Gastroesophageal sphincter (tissue), 4 donors: Measurements from ENCODE around the gene SAP25. TPM values are rescaled to one million over a fixed set of nuclear protein-coding genes. Genes with fewer than 3 reads are reported as not detected.

Source experiments
- ATAC-seq: fragments of 150-250 bp; one replicate; pipeline ENCODE4 v1.9.1; 2016; ENCODE audit warnings: mild to moderate bottlenecking, moderate library complexity
- H3K27ac ChIP-seq, 4 donors: fragments of 200-600 bp; sonication (generic) in 3 of 4; 1 replicate in 3 of 4; 2 replicates in 1 of 4; pipeline ENCODE4 v1.5.1; 2016 to 2019
- H3K27me3 ChIP-seq: fragments of 200-600 bp; sonication (generic); one replicate; pipeline ENCODE4 v1.5.1; 2019
- H3K36me3 ChIP-seq, 2 donors: fragments of 200-600 bp; sonication (generic); one replicate each; pipeline ENCODE4 v1.5.1; 2019; ENCODE audit warnings: control low read depth in 1 of 2
- H3K4me1 ChIP-seq, 3 donors: fragments of 200-600 bp; sonication (generic); 1 replicate in 2 of 3; 2 replicates in 1 of 3; pipeline ENCODE4 v1.5.1; 2016 to 2019; ENCODE audit warnings: control low read depth in 2 of 3
- H3K4me3 ChIP-seq, 2 donors: fragments of 200-600 bp; sonication (generic); one replicate each; pipeline ENCODE4 v1.5.1; 2019; ENCODE audit warnings: mild to moderate bottlenecking in 1 of 2, moderate library complexity in 1 of 2
- H3K9me3 ChIP-seq, 3 donors: fragments of 200-600 bp; sonication (generic); one replicate each; pipeline ENCODE4 v1.5.1; 2017 to 2019; ENCODE audit warnings: control low read depth in 2 of 3
- CTCF ChIP-seq, 4 experiments: fragments of 200-600 bp in 2 of 4; fragments of 450-650 bp in 2 of 4; sonication (generic) in 1 of 4; IDR thresholded peaks; one replicate each; pipeline ENCODE4 v1.5.1; 2017 to 2019; ENCODE audit warnings: antibody characterized with exemption in 4 of 4, mild to moderate bottlenecking in 2 of 4, moderate library complexity in 2 of 4
- EP300 ChIP-seq: sonication (generic); formaldehyde crosslinking; IDR thresholded peaks from one replicate; pipeline ENCODE4 v1.6.1; 2017; ENCODE audit warnings: antibody characterized with exemption, mild to moderate bottlenecking
- POLR2A ChIP-seq, 2 donors: fragments of 450-650 bp; IDR thresholded peaks; one replicate each; pipeline ENCODE4 v1.6.1; 2017; ENCODE audit warnings: antibody characterized with exemption in 2 of 2, mild to moderate bottlenecking in 2 of 2, moderate library complexity in 1 of 2
- POLR2AphosphoS5 ChIP-seq: sonication (generic); formaldehyde crosslinking; IDR thresholded peaks from one replicate; pipeline ENCODE4 v1.6.1; 2017; ENCODE audit warnings: antibody characterized with exemption
- WGBS, 2 donors: methylation state at CpG; one replicate each; pipeline ENCODE4 v1.1.5; 2018; ENCODE audit warnings: low coverage in 1 of 2; 5-methylcytosine and 5-hydroxymethylcytosine counted together
- total RNA-seq, 4 donors: library from RNA; depleted of rRNA; stranded (reverse); fragments of >200 nt; gene quantifications; one replicate each; pipeline ENCODE4 v1.1.0, GENCODE V29; 2016

Gene SAP25
- total RNA-seq, 4 donors from 2014 or later, result 5.6 TPM; not detected in 3

- TF ChIP-seq POLR2A (IDR thresholded peaks at IDR 0.05) (no peak), POLR2AphosphoS5 (no peak), EP300 (no peak), CTCF (IDR thresholded peaks at IDR 0.05) (no peak)
- H3K4me1 ChIP-seq, result peaks cover 0 to 41% (median 14%) of the 10 kb centered on the region in 3 donors
- H3K4me3 ChIP-seq, result no peak overlapping the region
- H3K27me3 ChIP-seq, result no peaks in the 10 kb centered on the region
- no peak overlapping the region for H3K27ac ChIP-seq
- H3K9me3 ChIP-seq, result no peaks in the 10 kb centered on the region
- no peak for ATAC-seq
- WGBS, 2 donors, result 73 to 100% methylated on average over 4 to 8 of the region's 8 CpGs
- H3K36me3 ChIP-seq, result no peaks in the 10 kb centered on the region
Observed at GRCh38 chr7:100607111-100607510, 33.4 kb upstream of the SAP25 start.

GRCh38 chr7:100606313-100606712 is 32.6 kb upstream of the SAP25 start:
- Histone ChIP-seq H3K27me3 (no peaks in the 10 kb centered on the region), H3K36me3 (no peaks in the 10 kb centered on the region), H3K9me3 (no peaks in the 10 kb centered on the region), H3K27ac (peak overlapping the region in 2 of 4 donors; percentile 87), H3K4me1 (peaks cover 0 to 46% (median 14%) of the 10 kb centered on the region in 3 donors), H3K4me3 (no peak overlapping the region)
- WGBS, 2 donors, result 100% methylated on average over 3 of the region's 12 CpGs; no CpG with 5 or more reads in 1 of the 2 donors
- TF ChIP-seq POLR2AphosphoS5 (no peak), EP300 (no peak), CTCF (IDR thresholded peaks at IDR 0.05) (no peak), POLR2A (IDR thresholded peaks at IDR 0.05) (no peak)
- no peak for ATAC-seq

GRCh38 chr7:100604976-100605911 is 31.5 kb upstream of the SAP25 start:
- Histone ChIP-seq H3K4me3 (peak overlapping the region; percentile 54 to 65), H3K4me1 (peaks cover 0 to 43% (median 14%) of the 10 kb centered on the region in 3 donors), H3K27ac (peak overlapping the region in 3 of 4 donors; percentile 79 to 87 (median 87)), H3K36me3 (no peaks in the 10 kb centered on the region), H3K9me3 (no peaks in the 10 kb centered on the region), H3K27me3 (no peaks in the 10 kb centered on the region)
- TF ChIP-seq CTCF (IDR thresholded peaks at IDR 0.05), result no peak
- no peak for TF ChIP-seq EP300
- TF ChIP-seq POLR2AphosphoS5, result no peak
- no peak for TF ChIP-seq POLR2A (IDR thresholded peaks at IDR 0.05)
- no peak for ATAC-seq
- WGBS, 2 donors, result 0 to 12% methylated on average over 2 to 19 of the region's 68 CpGs

- Histone ChIP-seq H3K4me1 (peaks cover 0 to 43% (median 14%) of the 10 kb centered on the region in 3 donors), H3K27me3 (no peaks in the 10 kb centered on the region), H3K36me3 (no peaks in the 10 kb centered on the region), H3K27ac (peak overlapping the region; percentile 39 to 87 (median 83)), H3K4me3 (peak overlapping the region; percentile 54 to 65), H3K9me3 (no peaks in the 10 kb centered on the region)
- WGBS, 2 donors, result 0% methylated on average over 7 of the region's 70 CpGs; no CpG with 5 or more reads in 1 of the 2 donors
- peak; percentile 84 for ATAC-seq
- peak; percentile 50 for TF ChIP-seq POLR2AphosphoS5
- TF ChIP-seq EP300, result no peak
- TF ChIP-seq CTCF (IDR thresholded peaks at IDR 0.05), result peak in 3 of 4 experiments; percentile 39 to 70 (median 50)
- peak; percentile 36 to 39 for TF ChIP-seq POLR2A (IDR thresholded peaks at IDR 0.05)
Observed at GRCh38 chr7:100604028-100604975, 30.6 kb upstream of the SAP25 start.
